Ovary (tissue), 3 donors: ENCODE results near the gene CHIC1.

Experiments
- POLR2A ChIP-seq: fragments of 450-650 bp; IDR thresholded peaks from one replicate; pipeline ENCODE4 v1.6.1; 2017; ENCODE audit warnings: antibody characterized with exemption, mild to moderate bottlenecking, moderate library complexity
- TF ChIP-seq, protein P1 (sequence below), 3 donors: fragments of 450-650 bp in 2 of 3; fragments of 200-600 bp in 1 of 3; IDR thresholded peaks; one replicate each; pipeline versions ENCODE4 v1.5.1 to v1.8.0; 2016 to 2022; ENCODE audit warnings: antibody characterized with exemption in 3 of 3, mild to moderate bottlenecking in 1 of 3
- donor health status: DM: no; HTN: no; CAD: no.

DNA sequence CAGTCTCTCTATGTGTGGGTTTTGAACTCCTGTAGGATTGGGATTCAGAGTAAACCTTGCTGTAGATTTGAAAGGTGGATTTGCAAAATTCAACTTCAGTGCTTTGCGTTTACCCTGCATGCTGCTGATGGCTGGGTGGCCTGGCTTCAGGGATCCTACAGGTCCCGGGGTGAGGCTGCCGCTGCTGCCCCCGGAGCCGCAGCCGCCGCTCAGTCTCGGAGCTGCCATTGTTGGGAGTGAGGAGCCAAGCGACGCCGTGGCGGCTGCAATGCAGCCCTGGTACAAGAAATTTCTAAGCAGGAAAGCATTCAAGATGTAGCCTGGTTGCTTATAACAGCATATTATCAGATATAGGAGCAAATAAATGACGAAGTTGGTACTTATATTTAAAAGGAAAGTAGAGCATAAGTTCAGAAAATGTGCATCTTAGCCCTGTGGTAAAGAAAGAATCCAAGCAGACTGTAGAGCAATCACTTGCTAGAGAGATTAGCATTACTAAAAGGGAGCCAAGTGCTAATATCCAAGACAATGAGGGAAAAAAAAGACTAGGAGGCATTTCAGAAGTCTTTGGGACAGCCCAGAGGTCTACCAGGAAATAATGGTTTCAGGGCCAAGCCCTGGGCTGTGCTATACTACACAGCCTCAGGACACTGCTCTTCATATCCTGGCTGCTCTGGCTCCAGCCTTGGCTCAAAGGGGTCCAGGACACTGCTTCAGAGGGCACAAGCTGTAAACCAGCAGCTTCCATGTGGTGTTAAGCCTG lies 36.9 kb upstream of the CHIC1 start:
- TF ChIP-seq, protein P1, sequence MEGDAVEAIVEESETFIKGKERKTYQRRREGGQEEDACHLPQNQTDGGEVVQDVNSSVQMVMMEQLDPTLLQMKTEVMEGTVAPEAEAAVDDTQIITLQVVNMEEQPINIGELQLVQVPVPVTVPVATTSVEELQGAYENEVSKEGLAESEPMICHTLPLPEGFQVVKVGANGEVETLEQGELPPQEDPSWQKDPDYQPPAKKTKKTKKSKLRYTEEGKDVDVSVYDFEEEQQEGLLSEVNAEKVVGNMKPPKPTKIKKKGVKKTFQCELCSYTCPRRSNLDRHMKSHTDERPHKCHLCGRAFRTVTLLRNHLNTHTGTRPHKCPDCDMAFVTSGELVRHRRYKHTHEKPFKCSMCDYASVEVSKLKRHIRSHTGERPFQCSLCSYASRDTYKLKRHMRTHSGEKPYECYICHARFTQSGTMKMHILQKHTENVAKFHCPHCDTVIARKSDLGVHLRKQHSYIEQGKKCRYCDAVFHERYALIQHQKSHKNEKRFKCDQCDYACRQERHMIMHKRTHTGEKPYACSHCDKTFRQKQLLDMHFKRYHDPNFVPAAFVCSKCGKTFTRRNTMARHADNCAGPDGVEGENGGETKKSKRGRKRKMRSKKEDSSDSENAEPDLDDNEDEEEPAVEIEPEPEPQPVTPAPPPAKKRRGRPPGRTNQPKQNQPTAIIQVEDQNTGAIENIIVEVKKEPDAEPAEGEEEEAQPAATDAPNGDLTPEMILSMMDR (IDR thresholded peaks at IDR 0.05): no peak
- TF ChIP-seq POLR2A: no peak
